ENCODE measurements around the gene RDH16. TPM values are rescaled to one million over a fixed set of nuclear protein-coding genes. Genes with fewer than 3 reads are reported as not detected.

The RDH16 gene
- total and polyA plus RNA-seq, 2 donors (not counting 1 experiment from before 2014, with no cell fraction given) = 1.1 to 1.5 TPM

DNA sequence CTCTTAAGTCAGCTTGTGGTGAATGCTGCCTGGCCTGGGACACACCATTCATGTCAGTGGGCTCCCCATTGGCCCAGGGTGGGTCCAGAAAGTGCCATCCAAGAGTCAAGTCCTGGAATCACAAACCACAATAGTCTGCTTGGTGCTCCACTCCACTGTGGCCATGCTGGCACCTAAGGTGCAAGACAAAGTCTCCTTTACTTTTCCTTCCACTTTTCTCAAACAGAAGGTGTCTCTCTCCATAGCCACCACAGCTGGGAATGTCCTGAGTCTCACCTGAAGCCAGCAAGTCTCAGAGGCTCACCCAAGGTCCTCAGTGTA lies 9.0 kb downstream of the RDH16 start:
- Mint-ChIP-seq H3K27me3 (peaks cover 26% of the 10 kb centered on the region), H3K4me3 (no peak overlapping the region), H3K9me3 (ENCODE audit: insufficient read depth) (peaks cover 6% of the 10 kb centered on the region), H3K27ac (no peak overlapping the region), H3K4me1 (no peaks in the 10 kb centered on the region)
- Histone ChIP-seq H4K20me1 (ENCODE audit: control insufficient read depth, insufficient read depth, low read length, poor library complexity, severe bottlenecking) (no peaks in the 10 kb centered on the region), H3K36me3 (replicated peaks in 1 of 2; ENCODE audit: control extremely low read depth in 1 of 2, control insufficient read depth in 1 of 2, extremely low read depth in 1 of 2, insufficient read depth in 2 of 2, low read length in 1 of 2) (no peaks in the 10 kb centered on the region), H3K27me3 (replicated peaks in 1 of 4; ENCODE audit: control extremely low read depth in 1 of 4, control insufficient read depth in 3 of 4, insufficient read depth in 4 of 4, low read length in 3 of 4) (peaks cover 0 to 5% (median 0%) of the 10 kb centered on the region in 4 experiments), H2AFZ (ENCODE audit: insufficient read depth, low read depth, low read length, poor library complexity, severe bottlenecking) (no peak overlapping the region), H3K4me3 (ENCODE audit: control extremely low read depth in 1 of 5, extremely low read depth in 1 of 5, insufficient read depth in 1 of 5, low read depth in 2 of 5, low read length in 4 of 5) (no peak overlapping the region), H3K79me2 (ENCODE audit: control insufficient read depth, insufficient read depth, low read length) (no peaks in the 10 kb centered on the region), H3K9ac (ENCODE audit: low read length) (no peak overlapping the region), H3K4me1 (ENCODE audit: control insufficient read depth in 2 of 2, insufficient read depth in 2 of 2, low read length in 2 of 2) (no peaks in the 10 kb centered on the region), H3K27ac (ENCODE audit: low read length in 2 of 2) (no peak overlapping the region), H3K4me2 (replicated peaks; ENCODE audit: low read depth, low read length, poor library complexity, severe bottlenecking) (no peak overlapping the region), H3K9me3 (ENCODE audit: control extremely low read depth in 1 of 3, control insufficient read depth in 2 of 3, insufficient read depth in 1 of 3, low read length in 2 of 3) (peaks cover 0 to 6% (median 2%) of the 10 kb centered on the region in 3 donors)
- intact Hi-C loops (cut with micrococcal nuclease) = no loop called here
- TF ChIP-seq, protein P1, sequence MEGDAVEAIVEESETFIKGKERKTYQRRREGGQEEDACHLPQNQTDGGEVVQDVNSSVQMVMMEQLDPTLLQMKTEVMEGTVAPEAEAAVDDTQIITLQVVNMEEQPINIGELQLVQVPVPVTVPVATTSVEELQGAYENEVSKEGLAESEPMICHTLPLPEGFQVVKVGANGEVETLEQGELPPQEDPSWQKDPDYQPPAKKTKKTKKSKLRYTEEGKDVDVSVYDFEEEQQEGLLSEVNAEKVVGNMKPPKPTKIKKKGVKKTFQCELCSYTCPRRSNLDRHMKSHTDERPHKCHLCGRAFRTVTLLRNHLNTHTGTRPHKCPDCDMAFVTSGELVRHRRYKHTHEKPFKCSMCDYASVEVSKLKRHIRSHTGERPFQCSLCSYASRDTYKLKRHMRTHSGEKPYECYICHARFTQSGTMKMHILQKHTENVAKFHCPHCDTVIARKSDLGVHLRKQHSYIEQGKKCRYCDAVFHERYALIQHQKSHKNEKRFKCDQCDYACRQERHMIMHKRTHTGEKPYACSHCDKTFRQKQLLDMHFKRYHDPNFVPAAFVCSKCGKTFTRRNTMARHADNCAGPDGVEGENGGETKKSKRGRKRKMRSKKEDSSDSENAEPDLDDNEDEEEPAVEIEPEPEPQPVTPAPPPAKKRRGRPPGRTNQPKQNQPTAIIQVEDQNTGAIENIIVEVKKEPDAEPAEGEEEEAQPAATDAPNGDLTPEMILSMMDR (IDR thresholded peaks at IDR 0.05) = no peak
- TF ChIP-seq EZH2 (IDR thresholded peaks at IDR 0.05; ENCODE audit: borderline replicate concordance, insufficient read depth, low read depth, low read length, poor library complexity, severe bottlenecking) = no peak
- CTCF ChIA-PET = no interaction called here
- no peak for ATAC-seq (ENCODE audit: low read depth)
- no peak for DNase-seq
- POLR2A ChIA-PET = no interaction called here

DNA sequence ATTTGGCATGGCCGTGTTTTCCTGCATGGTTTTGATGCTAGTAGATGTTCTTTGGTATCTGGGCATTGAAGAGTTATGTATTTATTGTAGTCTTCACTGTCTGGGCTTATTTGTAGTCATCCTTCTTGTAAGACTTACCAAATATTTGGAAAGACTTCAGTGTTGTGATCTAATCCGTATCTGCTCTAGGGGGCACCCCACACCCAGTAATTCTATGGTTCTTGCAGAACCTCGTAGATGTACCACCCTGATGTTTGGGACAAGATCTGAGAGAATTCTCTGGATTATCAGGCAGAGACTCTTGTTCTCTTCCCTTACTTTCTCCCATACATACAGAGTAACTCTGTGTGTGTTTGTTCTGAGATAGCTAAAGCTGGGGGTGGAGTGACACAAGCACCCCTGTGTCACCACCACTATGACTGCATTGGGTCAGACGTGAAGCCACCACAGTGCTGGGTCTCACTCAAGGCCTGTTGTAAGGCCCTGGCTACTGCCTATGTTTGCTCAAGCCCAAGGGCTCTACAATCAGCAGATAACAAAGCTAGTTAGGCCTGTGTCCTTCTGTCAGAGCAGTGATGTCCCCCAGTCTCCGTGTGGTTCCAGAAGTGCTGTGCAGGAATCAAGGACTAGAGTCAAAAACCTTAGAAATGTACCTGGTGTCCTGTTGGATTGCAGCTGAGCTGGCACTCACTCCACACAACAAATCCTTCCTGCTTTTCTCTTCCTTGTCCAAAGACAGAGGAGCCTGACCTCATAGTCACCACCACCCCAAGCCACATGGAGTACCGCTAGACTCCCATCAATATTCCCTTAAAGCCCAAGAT lies 9.6 kb downstream of the RDH16 start:
- Mint-ChIP-seq H3K27ac (no peak overlapping the region), H3K4me3 (no peak overlapping the region), H3K27me3 (peaks cover 26% of the 10 kb centered on the region), H3K9me3 (ENCODE audit: insufficient read depth) (peaks cover 6% of the 10 kb centered on the region), H3K4me1 (no peaks in the 10 kb centered on the region)
- Histone ChIP-seq H3K4me3 (ENCODE audit: control extremely low read depth in 1 of 5, extremely low read depth in 1 of 5, insufficient read depth in 1 of 5, low read depth in 2 of 5, low read length in 4 of 5) (no peak overlapping the region), H3K4me2 (replicated peaks; ENCODE audit: low read depth, low read length, poor library complexity, severe bottlenecking) (no peak overlapping the region), H3K4me1 (ENCODE audit: control insufficient read depth in 2 of 2, insufficient read depth in 2 of 2, low read length in 2 of 2) (no peaks in the 10 kb centered on the region), H3K79me2 (ENCODE audit: control insufficient read depth, insufficient read depth, low read length) (no peaks in the 10 kb centered on the region), H3K36me3 (replicated peaks in 1 of 2; ENCODE audit: control extremely low read depth in 1 of 2, control insufficient read depth in 1 of 2, extremely low read depth in 1 of 2, insufficient read depth in 2 of 2, low read length in 1 of 2) (no peaks in the 10 kb centered on the region), H3K27ac (ENCODE audit: low read length in 2 of 2) (no peak overlapping the region), H2AFZ (ENCODE audit: insufficient read depth, low read depth, low read length, poor library complexity, severe bottlenecking) (no peak overlapping the region), H3K27me3 (replicated peaks in 1 of 4; ENCODE audit: control extremely low read depth in 1 of 4, control insufficient read depth in 3 of 4, insufficient read depth in 4 of 4, low read length in 3 of 4) (peaks cover 0 to 3% (median 0%) of the 10 kb centered on the region in 4 experiments), H3K9me3 (ENCODE audit: control extremely low read depth in 1 of 3, control insufficient read depth in 2 of 3, insufficient read depth in 1 of 3, low read length in 2 of 3) (peaks cover 0 to 7% (median 6%) of the 10 kb centered on the region in 3 donors), H3K9ac (ENCODE audit: low read length) (no peak overlapping the region), H4K20me1 (ENCODE audit: control insufficient read depth, insufficient read depth, low read length, poor library complexity, severe bottlenecking) (no peaks in the 10 kb centered on the region)
- 95% methylated on average over 3 of the region's 6 CpGs for WGBS (ENCODE audit: insufficient coverage)
- intact Hi-C loops (cut with micrococcal nuclease) = no loop called here
- no peak for ATAC-seq (ENCODE audit: low read depth)
- POLR2A ChIA-PET = no interaction called here
- CTCF ChIA-PET = no interaction called here
- no peak for TF ChIP-seq EZH2 (IDR thresholded peaks at IDR 0.05; ENCODE audit: borderline replicate concordance, insufficient read depth, low read depth, low read length, poor library complexity, severe bottlenecking)
- TF ChIP-seq, protein P1 (IDR thresholded peaks at IDR 0.05) = no peak
- DNase-seq = no peak

Data from B cell (primary cell).